Stimulated activated CD8-positive, alpha-beta memory T cell treated with anti-CD3 and anti-CD28 coated beads, Interleukin-12 subunit alpha, Interleukin-12 subunit beta, amount 100 ng/mL, for 24 hours (primary cell): Measurements from ENCODE around the gene PIP4K2C.

Experiments used
- DNase-seq: peaks from one replicate; pipeline ENCODE4 v3.0.0-alpha.2; 2020; ENCODE audit errors: extremely low read depth

PIP4K2C gene

DNA sequence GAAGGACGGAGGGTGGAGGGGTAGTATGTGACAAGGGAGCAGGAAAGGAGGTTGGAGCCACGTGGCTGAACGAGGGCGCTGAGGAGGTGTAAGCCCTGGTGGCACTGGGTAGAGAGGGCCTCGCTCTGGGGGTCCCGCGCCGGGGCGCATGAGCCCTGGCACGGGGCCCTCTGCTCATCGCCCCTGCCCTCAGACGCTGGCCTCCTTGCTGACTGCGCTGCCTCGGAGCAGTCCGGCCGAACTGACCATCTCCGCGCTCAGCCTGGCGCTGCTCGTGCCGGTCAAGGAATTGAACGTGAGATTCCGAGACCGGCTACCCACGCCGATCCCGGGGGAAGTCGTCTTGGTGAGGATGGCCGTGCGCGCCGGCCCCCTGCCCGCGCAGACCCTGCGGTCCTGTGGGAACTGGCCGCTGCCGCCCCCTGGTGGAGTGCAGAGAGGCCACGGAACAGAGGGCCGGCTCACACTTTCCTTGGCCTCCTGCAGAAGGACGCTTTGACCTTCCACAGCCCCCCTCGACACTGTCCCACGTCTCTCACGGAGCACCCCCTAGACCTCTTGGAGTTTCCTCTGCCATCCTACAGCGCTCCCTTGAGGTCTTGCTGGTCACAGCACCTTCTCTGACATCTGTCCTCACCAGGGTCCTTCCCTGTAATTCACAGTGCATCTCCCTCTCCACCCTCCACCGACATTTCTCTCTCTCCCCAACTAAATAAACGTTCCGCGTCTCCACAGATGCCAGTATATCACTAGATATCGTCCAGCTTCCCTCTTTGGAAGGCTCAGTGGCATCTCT is 30.7 kb downstream of the PIP4K2C start:
- no peak for DNase-seq

DNA sequence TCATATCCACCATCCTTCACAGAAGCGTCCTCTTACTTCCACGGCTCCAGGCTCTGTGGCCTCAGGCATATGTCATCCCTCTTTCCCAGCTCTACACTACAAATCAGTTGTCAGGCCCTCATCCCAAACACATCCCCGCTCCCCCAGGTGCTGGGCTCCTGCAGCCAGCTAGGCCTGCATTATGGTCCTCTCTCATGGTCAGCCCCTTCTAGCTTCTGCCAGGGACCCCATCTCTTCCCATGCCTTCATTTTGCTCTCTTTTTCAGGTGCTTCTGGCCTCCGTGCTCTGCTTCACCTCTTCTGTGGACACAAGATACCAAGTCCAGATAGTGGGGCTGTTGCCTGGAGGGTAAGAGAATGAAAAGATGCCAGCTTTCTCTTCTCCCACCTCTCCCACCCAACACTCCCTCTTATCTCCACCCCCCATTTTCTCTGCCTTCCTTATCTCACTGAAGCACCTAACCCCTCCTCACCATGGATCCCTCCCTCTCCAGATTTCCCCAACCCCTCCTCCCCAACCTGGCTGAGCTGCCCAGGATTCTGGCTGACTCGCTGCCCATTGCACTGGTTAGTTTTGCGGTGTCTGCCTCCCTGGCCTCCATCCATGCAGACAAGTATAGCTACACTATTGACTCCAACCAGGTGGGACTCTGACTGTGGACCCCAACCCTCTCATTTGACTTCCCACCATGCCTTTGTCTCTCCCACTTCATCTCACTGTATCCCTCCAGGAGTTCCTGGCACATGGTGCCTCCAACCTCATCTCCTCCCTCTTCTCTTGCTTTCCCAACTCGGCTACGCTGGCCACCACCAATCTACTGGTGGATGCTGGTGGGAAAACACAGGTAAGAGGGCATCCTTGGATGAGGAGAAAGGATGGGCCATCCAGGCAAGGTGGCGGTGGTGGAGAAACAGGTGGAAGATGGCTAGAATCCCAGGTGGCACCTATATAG is 31.6 kb downstream of the PIP4K2C start:
- no peak for DNase-seq

GRCh38 chr12:57623385-57623784 is 32.4 kb downstream of the PIP4K2C start:
- DNase-seq, result no peak

GRCh38 chr12:57623811-57624390 is 32.9 kb downstream of the PIP4K2C start:
- DNase-seq, result no peak

DNA sequence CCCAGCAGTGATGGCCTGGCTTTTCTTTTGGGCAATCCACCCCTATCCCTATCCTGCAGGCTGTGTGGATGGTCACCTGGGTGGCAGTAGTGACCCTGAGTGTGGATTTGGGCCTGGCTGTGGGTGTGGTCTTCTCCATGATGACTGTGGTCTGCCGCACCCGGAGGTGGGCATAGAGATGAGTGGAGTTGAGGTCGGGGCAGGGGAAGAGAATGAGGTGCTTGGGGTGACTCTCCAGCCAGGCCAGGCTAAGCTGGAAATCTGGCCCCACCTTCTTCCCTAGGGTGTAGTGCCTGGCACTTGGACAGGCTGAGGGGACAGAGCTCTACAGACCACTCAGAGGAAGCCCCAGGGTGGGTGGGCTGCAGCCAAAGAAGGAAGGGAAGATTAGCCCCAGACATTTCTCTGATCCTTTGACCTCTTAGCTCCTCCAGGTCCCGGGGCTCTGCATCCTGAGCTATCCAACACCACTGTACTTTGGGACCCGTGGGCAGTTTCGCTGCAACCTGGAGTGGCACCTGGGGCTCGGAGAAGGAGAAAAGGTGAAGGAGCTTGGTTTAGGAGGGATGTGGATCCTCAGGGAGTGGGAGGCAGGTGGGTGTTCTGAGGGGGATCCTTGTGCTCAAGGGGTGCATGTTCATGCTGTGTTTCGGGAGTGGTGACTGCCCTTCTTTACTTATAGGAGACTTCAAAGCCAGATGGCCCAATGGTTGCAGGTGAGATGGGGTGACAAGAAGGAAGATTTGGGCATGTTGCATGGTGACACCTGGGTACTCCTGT is 33.6 kb downstream of the PIP4K2C start:
- DNase-seq, result no peak

GRCh38 chr12:57625261-57626032 is 34.5 kb downstream of the PIP4K2C start:
- no peak for DNase-seq

GRCh38 chr12:57626111-57626920 is 35.3 kb downstream of the PIP4K2C start:
- DNase-seq, result no peak

DNA sequence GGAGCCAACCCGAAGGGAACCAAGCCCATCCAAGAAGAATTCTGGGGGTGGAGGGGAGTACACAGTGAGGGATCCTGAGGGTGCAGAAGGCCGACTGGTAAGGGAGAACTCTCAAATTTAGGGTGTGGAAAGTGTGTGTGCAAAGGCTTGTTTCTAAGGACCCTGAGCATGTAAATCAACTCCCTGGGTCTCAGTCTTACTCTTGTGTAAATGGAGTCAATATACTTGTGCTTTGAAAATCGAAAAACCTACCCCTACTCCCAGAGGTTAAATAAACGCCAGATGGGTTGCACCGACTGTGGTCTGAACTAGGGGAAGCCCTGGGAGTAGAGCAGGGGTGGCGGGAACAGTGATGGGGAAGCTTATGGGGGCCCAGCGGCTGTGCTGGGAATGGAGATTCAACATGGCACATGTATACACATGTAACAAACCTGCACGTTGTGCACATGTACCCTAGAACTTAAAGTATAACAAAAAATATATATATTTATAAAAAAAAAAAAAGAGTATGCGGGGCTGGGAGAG is 36.0 kb downstream of the PIP4K2C start:
- no peak for DNase-seq

DNA sequence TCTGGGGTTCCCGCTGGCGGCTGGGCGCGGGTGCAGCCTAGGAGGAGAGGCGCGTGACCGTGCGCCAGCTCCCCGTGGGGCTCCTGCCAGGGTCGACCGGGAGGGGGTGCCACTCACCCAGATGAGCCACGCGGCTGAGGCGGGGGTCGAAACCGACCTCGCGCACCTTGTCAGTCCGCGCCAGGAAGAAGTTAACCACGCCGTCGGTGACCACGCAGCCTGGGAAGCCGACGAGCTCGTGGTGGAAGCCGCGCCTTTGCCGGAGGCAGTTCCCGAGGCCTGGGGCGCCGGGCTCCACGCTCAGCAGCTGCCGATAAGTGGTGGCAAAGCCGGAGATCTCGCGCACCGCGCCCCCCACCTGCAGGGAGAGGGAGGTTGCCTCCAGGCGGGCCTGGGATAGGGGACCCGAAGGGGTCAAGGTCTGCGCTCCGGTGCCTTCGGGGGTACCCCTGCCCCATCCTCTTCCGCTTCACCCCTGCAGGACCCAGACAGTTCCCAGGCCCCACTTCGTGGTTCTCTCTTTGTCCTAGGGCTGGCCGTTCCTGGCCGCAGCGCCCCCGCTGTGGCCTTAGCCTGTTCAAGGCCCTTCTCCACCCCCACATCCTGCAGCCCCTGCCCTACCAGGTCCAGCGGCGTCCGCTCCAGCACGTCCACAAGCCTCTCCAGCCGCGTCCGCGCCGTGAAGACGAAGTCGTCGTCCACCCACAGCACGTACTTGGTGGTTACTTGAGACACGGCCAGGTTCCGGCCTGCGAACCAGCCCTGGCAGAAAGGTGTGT is 36.7 kb downstream of the PIP4K2C start:
- DNase-seq, result no peak

GRCh38 chr12:57628280-57629191 is 37.5 kb downstream of the PIP4K2C start:
- DNase-seq, result no peak

GRCh38 chr12:57629897-57630471 is 39.0 kb downstream of the PIP4K2C start:
- no peak for DNase-seq

DNA sequence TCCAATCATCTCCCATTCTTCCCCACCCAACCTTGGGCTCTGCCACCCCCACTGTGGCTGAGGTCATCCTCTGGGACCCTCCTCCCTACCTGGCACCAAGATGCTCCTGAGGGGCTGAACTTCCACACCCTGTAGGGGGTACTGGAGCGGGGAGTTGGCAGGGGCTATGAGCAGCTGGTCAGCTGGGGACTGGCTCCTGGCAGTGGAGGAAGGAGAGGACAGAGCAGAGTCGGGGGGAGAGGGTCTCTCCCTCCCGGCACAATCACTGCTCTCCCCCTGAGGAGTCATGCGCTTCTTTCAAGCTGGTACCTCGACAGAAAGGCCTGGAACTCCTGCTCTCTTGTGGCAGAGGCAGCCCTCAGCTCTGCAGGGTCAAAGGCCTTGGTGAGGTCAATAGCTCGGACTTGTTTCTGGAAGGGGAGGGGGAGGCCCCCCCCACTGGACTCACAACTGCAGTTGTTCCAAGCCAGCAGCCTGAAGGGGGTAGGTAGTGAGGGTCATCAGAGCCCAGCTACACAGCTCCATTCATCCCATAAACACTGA is 40.0 kb downstream of the PIP4K2C start:
- no peak for DNase-seq

GRCh38 chr12:57631566-57632072 is 40.6 kb downstream of the PIP4K2C start:
- no peak for DNase-seq

GRCh38 chr12:57632073-57632957 is 41.3 kb downstream of the PIP4K2C start:
- no peak for DNase-seq

DNA sequence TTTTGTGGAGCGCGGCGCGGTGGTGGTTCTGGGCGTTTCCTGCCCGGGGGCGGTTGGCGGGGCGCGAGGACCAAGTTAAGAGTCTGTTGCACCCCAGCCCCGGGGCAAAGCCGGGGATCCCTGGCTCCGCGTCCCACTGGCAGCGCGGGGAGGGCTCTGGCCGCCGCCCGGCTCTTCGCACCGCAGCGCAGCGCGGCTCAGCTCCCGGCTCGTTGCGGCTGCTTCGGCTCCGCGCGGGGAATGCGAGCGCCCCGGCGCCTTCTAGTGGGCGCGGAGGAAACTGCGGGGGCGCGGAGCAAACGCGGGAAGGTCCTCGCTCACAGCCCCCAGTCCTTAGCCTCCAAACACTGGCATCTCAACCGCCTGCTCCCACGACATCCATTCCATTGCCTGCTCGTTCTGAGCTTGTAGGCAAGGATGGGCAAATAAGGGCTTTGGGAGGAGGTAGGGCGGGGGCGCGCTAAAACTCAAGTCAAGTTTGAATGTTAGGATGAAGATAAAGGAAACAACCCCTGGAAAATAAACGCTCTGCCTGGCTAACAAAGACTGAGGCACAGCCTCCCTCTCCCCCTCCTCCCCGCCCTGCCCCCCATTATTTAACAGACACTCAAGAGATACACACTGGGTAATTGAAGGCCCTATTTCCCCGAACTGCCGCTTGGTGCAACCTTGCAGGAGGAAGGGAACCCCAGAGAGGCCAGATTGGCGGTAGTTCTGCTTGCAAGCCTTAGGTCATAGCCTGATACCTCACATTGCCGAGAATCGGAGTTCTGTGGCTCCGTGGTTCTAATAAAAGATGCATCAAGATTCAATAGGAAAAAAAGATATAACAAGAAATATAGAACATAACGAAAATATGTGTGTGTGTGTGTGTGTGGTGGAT is 42.2 kb downstream of the PIP4K2C start, which contains the start of gene B4GALNT1:
Gene B4GALNT1 (minus strand): TSS at position 244 of the 883 bp plus-strand sequence. CDS start 1,069 bp downstream, outside the sequence.
- no peak for DNase-seq
